ENCODE measurements around the gene MAIP1.

The MAIP1 gene

DNA sequence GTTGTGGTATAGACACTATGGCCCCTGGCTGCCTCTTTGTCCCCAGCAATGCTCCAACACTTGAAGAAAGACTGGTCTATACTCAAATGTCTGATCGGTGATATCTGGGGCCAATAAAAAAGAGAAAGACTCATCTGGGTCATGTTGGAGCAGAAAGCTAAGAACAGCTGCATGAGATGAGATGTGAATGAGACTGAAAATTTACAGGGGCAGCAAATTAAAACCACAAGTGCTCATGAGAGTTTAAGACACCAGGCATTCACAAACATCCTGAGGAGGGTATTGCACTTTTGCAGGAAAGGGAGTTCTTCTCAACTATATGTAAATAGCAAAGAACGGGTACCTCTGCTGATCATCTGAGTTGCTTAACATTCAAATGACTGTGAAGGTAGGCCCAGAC is 36.3 kb downstream of the MAIP1 start:
- no peak for DNase-seq (ENCODE audit: low read depth in 2 of 2)

DNA sequence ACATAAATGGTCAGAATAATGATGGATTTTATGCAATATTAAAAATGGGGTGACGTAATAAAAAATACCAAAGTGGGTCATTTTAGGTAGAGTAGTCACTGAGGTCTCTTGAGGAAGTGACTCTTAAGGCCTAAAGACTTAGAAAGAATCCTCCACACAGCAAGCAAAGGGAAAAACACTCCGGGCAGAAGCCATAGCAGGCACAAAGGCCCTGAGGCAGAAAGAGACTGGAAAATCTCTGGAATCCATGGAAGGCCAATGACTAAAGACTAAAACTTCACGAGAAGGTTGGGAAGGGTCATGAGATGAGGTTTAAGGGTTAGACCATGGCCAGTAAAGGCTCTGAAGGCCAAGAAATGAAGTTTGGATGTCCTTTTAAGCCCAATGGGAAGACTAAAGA is 36.9 kb downstream of the MAIP1 start:
- DNase-seq (ENCODE audit: low read depth in 2 of 2): no peak

DNA sequence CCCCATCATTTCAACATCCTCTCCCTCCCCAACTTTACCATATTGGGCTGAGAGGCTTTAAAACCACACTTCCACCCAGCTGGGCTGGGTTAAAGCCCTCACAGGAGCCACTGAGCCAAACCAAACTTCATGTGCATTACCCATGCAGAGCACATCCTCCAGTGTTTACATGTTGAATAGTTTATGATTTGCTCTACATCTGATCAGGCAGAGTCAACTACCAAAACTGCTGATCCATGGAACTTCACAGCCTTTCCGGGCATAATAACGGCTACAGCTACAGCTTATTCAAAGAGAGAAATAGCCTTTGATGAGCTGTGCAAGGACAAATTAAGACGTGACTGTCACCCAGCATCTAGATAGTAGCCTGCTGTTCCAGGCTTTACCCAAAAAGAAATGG is 39.0 kb downstream of the MAIP1 start:
- DNase-seq (ENCODE audit: low read depth in 2 of 2): no peak

DNA sequence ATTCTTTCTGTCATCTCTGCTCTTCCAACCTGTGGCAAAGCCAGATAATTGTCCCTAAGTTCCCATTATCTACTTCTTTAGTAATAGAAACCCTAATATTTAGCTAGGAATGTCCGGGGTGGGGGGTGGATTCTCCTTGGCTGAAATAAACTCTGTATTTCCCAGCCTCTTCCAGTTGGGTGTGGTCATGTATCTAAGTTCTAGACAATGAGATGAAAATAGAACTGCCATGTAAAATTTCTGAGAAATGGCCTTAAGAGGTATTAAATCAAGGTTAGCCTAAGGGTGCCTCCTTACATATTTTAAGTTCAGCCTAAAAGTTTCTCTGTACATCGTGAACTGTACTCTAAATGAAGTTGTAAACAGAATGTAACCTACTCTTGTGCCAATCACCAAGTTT is 39.5 kb downstream of the MAIP1 start:
- DNase-seq (ENCODE audit: low read depth in 2 of 2): no peak

DNA sequence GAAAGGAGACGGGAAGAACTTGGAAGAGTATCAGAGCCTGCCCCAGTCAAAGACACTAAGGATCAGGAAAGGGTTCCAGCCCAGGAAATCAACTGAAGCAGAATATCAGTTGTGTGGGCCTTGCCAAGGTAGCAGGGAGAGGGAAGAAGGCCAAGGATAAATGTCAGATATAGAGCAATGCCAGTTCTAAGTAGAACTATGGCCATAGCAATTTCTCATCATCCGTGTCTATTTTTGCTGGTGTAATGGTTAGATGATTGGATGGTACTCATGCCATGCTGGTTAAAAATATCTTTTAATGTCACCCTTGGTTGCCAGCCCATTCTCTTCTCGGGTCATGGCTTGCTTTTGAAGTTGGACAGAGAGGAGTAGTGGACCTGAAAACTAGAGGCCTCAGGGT is 41.9 kb downstream of the MAIP1 start:
- DNase-seq (ENCODE audit: low read depth in 2 of 2): no peak

DNA sequence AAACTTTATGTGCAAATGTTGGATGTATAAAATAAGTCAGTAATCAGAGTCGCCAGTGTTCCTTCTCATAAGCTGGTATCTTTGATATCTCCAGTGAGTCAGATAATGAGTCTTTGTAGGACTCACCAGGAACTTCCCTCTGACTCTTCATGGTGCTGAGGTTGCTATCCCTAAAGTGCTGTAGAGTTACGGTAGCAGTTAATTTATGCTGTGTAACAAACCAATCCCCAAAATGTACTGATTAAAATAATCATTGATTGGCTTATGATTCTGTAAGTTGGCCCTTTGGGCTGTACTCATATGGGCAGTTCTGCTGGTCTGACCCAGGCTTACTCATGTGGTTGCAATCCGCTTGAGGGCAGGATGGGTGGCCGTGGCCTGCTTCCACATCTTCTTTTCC is 43.8 kb downstream of the MAIP1 start:
- DNase-seq (ENCODE audit: low read depth in 2 of 2): no peak

DNA sequence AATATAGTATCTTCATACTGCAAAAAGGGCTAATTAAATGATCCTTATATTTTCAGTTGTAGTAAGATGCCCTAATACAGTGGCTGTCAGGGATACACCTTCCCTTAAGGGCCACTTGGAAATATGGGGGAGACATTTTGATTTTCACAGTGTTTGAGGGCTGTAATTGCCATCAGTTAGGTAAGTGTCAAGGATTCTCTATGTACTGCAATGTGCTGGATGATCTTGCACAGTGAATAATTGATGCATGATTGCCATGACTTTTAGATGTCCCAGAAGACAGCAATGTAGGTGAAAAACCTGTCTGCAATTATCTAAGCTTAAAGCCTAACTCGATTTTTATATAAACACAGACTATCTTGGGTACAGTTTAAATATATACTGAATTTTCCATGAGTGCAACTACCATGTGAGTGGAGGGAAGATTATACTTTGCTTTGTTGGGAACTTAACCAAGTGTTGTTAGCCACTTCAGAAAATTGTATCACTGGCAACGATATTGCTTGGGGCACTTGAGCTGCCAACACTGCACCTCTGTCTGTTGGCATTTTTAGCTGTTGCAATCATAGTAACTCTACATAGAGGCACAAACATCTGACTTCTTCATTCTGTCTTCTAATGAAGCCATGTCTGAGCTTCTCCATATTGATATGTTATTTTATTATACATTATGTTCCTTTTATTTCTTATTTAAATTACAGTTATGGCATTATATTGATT is 45.2 kb downstream of the MAIP1 start:
- no peak for DNase-seq (ENCODE audit: low read depth in 2 of 2)

DNA sequence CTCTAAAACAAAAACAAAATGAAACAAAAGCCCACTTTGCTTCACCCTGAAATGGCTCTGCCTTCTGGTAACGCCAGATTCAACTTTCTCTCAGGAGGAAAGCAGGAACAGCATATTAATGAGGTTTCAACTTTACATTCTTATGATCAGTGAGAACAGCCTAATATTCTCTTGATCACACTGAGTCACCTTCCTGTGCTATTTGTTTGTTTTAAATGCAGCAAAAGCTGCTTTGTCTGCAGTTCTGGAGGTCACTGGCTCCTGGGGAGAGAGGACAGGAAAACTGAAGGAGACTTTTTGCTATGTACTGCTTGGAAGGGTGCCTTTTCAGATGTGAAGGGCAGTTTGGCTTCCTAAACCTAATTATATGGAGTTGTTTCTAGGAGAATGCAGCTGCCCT is 48.1 kb downstream of the MAIP1 start:
- DNase-seq (ENCODE audit: low read depth in 2 of 2): no peak

DNA sequence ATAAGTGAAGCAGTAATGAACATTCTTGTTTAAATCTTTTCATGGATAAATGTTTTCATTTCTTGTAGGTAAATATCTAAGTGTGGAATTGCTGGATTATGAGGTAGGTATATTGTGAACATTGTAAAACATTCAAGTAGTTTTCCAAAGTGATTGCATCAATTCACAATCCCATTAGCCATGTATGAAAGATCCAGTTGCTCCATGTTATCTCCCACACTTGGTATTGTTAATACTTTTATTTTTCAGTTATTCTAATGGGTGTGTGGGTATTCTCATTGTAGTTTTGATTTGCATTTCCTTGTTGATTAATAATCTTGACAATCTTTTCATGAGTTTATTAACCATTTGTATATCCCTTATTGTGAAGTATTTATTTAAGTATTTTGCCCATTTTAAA is 50.3 kb downstream of the MAIP1 start:
- DNase-seq (ENCODE audit: low read depth in 2 of 2): no peak

DNA sequence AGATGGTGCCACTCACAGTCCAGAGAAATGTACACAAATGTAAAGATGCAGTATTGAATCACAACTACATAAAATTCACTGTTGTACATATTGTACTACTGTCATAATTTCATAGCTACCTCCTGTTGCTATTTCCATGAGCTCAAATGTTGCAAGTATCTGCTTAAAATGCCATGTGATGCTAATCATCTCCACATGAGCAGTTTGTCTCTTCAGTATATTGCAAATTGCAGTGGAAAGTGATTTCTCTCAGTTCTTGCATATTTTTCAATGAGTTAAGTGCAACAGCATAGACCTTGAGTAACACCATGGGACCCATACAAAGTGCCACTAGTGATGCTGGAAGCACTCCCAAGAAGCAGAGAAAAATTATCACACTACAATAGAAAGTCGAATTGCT is 51.9 kb downstream of the MAIP1 start:
- no peak for DNase-seq (ENCODE audit: low read depth in 2 of 2)

DNA sequence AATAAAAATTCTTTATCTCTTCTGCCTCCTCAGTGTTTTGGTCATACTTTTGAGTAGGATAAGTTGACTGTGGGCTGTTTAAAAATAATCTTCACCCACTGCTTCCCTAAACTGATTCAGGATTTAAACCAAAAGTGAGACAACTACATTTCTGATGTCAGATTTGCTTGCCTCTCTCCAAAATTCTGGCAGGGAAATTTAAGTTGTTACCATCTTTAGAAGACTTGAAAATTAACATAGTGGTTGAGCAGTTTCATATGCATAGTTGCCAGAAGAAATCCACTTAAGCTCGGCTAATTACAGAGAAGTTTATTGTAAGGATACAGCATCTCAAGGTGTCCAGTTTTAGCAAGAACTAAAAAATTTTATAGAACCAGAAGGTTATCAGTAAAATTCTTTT is 57.0 kb downstream of the MAIP1 start:
- no peak for DNase-seq (ENCODE audit: low read depth in 2 of 2)

All from activated CD8-positive, alpha-beta memory T cell treated with anti-CD3 and anti-CD28 coated beads for 4 hours (primary cell).